GM12801 (cell line): ENCODE results near the gene ZNF600.
"Not testable (repeated sequence)": the region's sequence is repeated elsewhere in the genome, so short reads cannot be mapped to it uniquely, and the experiment has no call there.

Experiments
- TF ChIP-seq, protein P1 (sequence below): IDR thresholded peaks from one replicate; pipeline ENCODE4 v1.5.1; 2011; ENCODE audit warnings: control low read depth; ENCODE audit not compliant: insufficient read length; ENCODE audit errors: extremely low read depth

Gene ZNF600

DNA sequence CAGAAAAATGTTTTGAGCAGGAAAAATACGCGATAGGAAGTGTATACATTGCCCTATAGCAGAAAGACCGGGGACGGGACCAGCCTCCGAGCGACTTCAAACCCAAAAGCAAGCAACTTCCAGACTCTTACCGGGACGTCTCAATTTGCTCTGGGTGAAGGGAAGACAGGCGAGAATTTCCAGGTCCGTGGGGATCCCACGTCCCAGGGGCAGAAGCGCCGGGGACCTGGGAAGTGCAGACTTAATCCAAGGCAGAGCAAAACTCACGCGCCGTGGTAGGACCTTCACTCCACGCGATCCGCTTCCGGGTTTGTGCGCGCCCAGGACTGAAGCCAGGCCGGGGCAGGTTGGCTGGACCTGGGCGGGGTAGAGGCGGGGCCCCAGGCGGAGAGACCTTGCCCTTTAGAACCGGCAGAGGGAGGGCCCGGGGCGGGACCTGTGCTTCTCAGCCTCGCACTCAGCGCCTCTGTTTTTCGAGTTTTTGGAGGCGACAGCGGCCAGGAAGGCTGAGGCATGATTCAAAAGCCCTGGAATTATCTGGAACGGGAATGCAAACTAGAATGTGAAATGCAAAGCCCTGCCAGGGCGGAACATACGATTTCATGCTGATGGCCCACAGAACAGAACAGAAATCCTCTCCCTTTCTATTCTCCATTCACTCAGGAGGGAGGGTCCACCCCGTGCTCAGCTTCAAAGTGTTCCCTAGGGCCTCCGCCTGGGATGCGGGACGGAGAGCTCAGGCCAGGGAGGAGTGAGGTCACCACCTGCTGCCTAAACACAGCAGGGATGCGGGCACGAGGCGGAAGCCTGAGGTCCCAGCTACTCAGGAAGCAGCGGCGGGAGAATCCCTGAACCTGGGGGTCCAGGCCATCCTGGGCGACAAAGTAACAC lies at the start of gene ZNF600:
Gene ZNF600 (minus strand): TSS at position 328 of the 891 bp plus-strand sequence. CDS start 7,903 bp downstream, outside the sequence.
- TF ChIP-seq, protein P1, sequence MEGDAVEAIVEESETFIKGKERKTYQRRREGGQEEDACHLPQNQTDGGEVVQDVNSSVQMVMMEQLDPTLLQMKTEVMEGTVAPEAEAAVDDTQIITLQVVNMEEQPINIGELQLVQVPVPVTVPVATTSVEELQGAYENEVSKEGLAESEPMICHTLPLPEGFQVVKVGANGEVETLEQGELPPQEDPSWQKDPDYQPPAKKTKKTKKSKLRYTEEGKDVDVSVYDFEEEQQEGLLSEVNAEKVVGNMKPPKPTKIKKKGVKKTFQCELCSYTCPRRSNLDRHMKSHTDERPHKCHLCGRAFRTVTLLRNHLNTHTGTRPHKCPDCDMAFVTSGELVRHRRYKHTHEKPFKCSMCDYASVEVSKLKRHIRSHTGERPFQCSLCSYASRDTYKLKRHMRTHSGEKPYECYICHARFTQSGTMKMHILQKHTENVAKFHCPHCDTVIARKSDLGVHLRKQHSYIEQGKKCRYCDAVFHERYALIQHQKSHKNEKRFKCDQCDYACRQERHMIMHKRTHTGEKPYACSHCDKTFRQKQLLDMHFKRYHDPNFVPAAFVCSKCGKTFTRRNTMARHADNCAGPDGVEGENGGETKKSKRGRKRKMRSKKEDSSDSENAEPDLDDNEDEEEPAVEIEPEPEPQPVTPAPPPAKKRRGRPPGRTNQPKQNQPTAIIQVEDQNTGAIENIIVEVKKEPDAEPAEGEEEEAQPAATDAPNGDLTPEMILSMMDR: not testable (repeated sequence)

DNA sequence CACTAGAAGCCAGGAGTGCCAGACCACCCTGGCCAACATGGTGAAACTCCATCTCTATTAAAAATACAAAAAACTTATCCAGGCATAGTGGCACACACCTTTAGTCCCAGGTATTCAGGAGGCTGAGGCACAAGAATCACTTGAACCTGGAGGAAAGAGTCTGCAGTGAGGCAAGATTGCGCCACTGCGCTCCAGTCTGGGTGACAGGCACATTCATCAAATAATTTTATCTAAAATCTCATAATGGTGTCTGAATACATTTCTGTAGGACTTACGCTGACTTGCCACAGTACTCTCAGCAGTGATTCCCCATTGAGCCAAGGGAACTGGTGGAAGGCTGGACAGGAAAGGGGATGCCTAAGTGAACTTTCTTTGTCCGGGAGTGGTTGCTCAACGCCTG lies 39.2 kb upstream of the ZNF600 start:
- TF ChIP-seq, protein P1: no peak

DNA sequence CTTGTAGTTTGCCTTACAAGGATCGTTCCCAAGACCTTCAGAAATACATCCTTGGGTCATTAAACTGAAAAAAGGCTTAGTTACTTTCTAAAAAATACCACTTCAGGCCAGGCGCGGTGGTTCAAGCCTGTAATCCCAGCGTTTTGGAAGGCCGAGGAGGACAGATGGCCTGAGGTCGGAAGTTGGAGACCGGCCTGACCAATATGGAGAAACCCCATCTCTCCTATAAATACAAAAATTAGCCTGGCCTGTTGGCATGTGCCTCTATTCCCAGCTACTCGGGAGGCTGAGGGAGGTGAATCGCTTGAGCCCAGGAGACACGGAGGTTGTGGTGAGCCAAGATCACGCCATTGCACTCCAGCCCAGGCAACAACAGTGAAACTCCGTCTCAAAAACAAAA lies 37.1 kb upstream of the ZNF600 start:
- TF ChIP-seq, protein P1: no peak

DNA sequence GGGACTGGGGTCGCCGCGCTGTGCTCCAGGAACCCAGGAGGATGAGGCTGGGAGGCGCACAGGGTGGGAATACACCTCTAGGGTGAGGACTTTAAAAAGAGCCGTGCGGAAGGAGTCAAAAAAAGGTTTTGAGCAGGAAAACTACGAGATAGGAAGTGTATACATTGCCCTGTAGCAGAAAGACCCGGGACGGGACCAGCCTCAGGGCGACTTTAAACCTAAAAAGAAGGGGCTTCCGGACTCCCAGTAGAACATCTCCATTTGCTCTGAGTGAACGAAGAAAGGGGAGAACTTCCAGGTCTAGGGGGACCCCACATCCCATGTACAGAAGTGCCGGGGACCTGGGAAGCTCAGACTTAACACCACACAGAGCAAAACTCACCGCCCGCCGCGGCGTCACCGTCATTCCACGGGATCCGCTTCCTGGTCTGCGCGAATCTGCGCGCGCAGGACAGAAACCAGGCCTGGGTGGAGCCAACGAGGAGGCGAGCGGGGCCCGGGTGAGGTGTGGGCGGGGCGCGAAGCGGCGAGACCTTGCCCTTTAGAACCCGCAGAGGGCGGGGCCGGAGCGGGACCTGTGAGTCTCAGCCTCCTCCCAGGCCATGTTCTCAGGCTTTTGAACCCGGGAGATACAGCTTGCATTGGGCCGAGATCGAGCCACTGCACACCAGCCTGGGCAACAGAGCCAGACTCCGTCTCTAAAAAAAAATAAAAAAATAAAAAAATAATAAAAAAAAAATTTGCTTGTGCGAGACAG lies 34.8 kb upstream of the ZNF600 start, which contains the start of gene ZNF28:
Gene ZNF28 (minus strand): TSS at position 430 of the 757 bp plus-strand sequence. CDS start 3,675 bp downstream, outside the sequence.
- TF ChIP-seq, protein P1: not testable (repeated sequence)

DNA sequence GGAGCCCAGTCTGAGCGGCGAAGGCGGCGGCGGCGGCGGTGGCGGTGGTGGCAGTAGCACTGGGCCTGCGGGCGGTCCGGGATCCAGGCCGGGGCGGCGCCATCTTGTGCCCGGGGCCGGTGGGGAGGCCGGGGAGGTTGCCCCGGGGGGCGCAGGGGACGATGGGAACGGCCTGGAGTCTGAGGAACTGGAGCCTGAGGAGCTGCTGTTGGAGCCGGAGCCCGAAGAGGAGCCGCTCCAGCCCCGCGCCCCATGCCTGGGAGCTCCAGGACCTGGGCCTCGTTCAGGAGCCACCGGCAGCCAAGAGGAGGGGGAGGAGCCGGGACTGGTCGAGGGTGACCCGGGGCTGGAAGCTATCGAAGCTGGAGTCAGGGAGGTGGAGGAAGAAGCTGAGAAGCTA lies 23.2 kb upstream of the ZNF600 start:
- TF ChIP-seq, protein P1: no peak

DNA sequence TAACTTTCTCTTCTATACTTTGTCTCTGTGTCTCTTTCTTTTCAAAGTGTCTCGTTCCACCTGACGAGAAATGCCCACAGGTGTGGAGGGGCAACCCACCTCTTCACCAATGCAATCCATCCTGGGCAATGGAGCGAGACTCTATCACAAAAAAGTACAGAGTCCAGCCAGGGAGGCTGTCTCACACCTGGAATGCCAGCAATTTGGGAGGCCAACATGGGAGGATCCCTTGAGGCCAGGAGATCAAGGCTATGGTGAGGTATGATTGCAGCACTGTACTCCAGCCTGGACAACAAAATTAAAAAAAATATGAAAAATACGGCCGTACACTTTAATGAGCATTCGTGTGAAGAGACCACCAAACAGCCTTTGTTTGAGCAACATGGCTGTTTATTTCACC lies 2.8 kb upstream of the ZNF600 start:
- TF ChIP-seq, protein P1: no peak

DNA sequence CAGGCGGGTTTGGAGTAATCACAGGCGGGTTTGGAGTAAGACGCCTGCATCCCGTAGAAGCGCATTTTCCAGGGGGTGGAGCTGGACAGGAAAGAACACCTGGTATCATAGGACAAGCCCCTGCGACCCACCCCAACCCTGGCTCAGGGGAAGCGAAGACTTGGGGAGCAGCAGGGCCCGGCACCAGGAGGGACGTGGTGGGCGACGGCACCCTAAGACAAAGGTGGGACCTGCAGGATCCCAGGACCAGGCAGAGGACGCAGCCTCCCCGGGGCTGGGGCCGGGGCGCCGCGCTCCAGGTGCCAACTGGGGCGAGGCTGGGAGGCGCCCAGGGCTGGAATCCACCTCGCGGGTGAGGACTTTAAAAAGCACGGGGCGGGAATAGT lies 520 bp downstream of the ZNF600 start:
- TF ChIP-seq, protein P1: no peak
